WTC11 (cell line): ENCODE results near the gene FHOD1. TPM values are rescaled to one million over a fixed set of nuclear protein-coding genes. Genes with fewer than 3 reads are reported as not detected.
A peak's percentile ranks its signal among the peaks of the same experiment; 100 is the strongest.

Experiments used
- ATAC-seq: fragments of 200-7000 bp; cut with Tn5 transposase; 2 replicates; pipeline ENCODE4 v1.10.0; 2021; ENCODE audit warnings: mild to moderate bottlenecking, moderate library complexity
- CTCF ChIA-PET: fragments of 300-600 bp; sonication (Branson Sonifier 250); formaldehyde crosslinking; loops from one replicate; lab custom pipeline; 2021; ENCODE audit warnings: antibody characterized with exemption; lab: Charles Lee
- POLR2A ChIA-PET: fragments of 350-600 bp; sonication (Branson Sonifier 250); formaldehyde crosslinking; loops from one replicate; lab custom pipeline; 2021; ENCODE audit warnings: antibody characterized with exemption; lab: Charles Lee
- DNase-seq: peaks from one replicate; pipeline ENCODE4 v3.0.0; 2021; ENCODE audit warnings: low spot score
- H3K27ac Mint-ChIP-seq: 2 replicates; pipeline ENCODE4 v1.8.0; 2021; ENCODE audit warnings: mixed read lengths
- H3K27me3 Mint-ChIP-seq: 2 replicates; pipeline ENCODE4 v1.8.0; 2021; ENCODE audit warnings: low read depth, mild to moderate bottlenecking, moderate library complexity, mixed read lengths
- H3K36me3 Mint-ChIP-seq: 2 replicates; pipeline ENCODE4 v1.8.0; 2021; ENCODE audit warnings: mixed read lengths
- H3K4me1 Mint-ChIP-seq: 2 replicates; pipeline ENCODE4 v1.8.0; 2022; ENCODE audit warnings: mixed read lengths
- H3K4me3 Mint-ChIP-seq: 2 replicates; pipeline ENCODE4 v1.8.0; 2021; ENCODE audit warnings: mild to moderate bottlenecking, moderate library complexity, mixed read lengths
- H3K9me3 Mint-ChIP-seq: 2 replicates; pipeline ENCODE4 v1.8.0; 2021; ENCODE audit warnings: mixed read lengths
- EMX1 ChIP-seq: fragments of 250-450 bp; sonication (Bioruptor Pico); IDR thresholded peaks from 2 replicates; pipeline ENCODE4 v1.8.0; 2021; ENCODE audit warnings: mild to moderate bottlenecking
- FOXJ3 ChIP-seq: sonication (generic); formaldehyde crosslinking; IDR thresholded peaks from 2 replicates; pipeline ENCODE4 v1.9.0; 2021; ENCODE audit warnings: missing genetic modification reagents, mild to moderate bottlenecking, borderline replicate concordance
- MAX ChIP-seq: sonication (generic); formaldehyde crosslinking; IDR thresholded peaks from 2 replicates; pipeline ENCODE4 v1.8.0; 2022; ENCODE audit warnings: mild to moderate bottlenecking, missing genetic modification reagents
- NFE2L1 ChIP-seq: sonication (generic); formaldehyde crosslinking; IDR thresholded peaks from 2 replicates; pipeline ENCODE4 v1.8.1; 2023; ENCODE audit warnings: missing genetic modification reagents
- NR2C2 ChIP-seq: sonication (generic); formaldehyde crosslinking; IDR thresholded peaks from 2 replicates; pipeline ENCODE4 v1.8.0; 2022; ENCODE audit warnings: mild to moderate bottlenecking, missing genetic modification reagents
- ZMAT4 ChIP-seq: fragments of 250-450 bp; sonication (Bioruptor Pico); IDR thresholded peaks from 2 replicates; pipeline ENCODE4 v1.9.0; 2021; ENCODE audit warnings: mild to moderate bottlenecking
- ZNF121 ChIP-seq: sonication (generic); formaldehyde crosslinking; IDR thresholded peaks from 2 replicates; pipeline ENCODE4 v1.8.0; 2023; ENCODE audit warnings: missing genetic modification reagents
- ZNF219 ChIP-seq: sonication (generic); formaldehyde crosslinking; IDR thresholded peaks from 2 replicates; pipeline ENCODE4 v1.8.0; 2023; ENCODE audit warnings: missing genetic modification reagents, mild to moderate bottlenecking, borderline replicate concordance
- ZNF232 ChIP-seq: sonication (generic); formaldehyde crosslinking; IDR thresholded peaks from 2 replicates; pipeline ENCODE4 v1.8.0; 2022; ENCODE audit warnings: mild to moderate bottlenecking, missing genetic modification reagents
- ZNF532 ChIP-seq: fragments of 250-450 bp; sonication (Bioruptor Pico); IDR thresholded peaks from 2 replicates; pipeline ENCODE4 v1.9.0; 2021; ENCODE audit warnings: mild to moderate bottlenecking, borderline replicate concordance
- ZSCAN18 ChIP-seq: fragments of 250-450 bp; sonication (Bioruptor Pico); IDR thresholded peaks from 2 replicates; pipeline ENCODE4 v2.1.2; 2022; ENCODE audit warnings: mild to moderate bottlenecking, moderate library complexity
- total RNA-seq: library from RNA; stranded (reverse); gene quantifications from 3 replicates; pipeline ENCODE4 v1.2.3, GENCODE V29; 2021
- TF ChIP-seq, protein P1 (sequence below): sonication (generic); formaldehyde crosslinking; IDR thresholded peaks from 2 replicates; pipeline ENCODE4 v1.8.0; 2022; ENCODE audit warnings: mild to moderate bottlenecking, missing genetic modification reagents
- TF ChIP-seq, protein P2 (sequence below): sonication (generic); formaldehyde crosslinking; IDR thresholded peaks from 2 replicates; pipeline ENCODE4 v1.8.1; 2022; ENCODE audit warnings: missing genetic modification reagents, borderline replicate concordance
- TF ChIP-seq, protein P3 (sequence below): sonication (generic); formaldehyde crosslinking; IDR thresholded peaks from 2 replicates; pipeline ENCODE4 v1.8.1; 2023; ENCODE audit warnings: mild to moderate bottlenecking, missing genetic modification reagents, moderate library complexity
- TF ChIP-seq, protein P4 (sequence below): sonication (generic); formaldehyde crosslinking; conservative IDR thresholded peaks from 2 replicates; pipeline ENCODE4 v1.8.1; 2022; ENCODE audit warnings: mild to moderate bottlenecking, missing genetic modification reagents

FHOD1 gene
- total RNA-seq, 1 experiment from 2014 or later, result 81.3 TPM

- TF ChIP-seq ZNF532 (CRISPR knock-in tag), result no peak
- TF ChIP-seq ZMAT4 (CRISPR knock-in tag), result no peak
- TF ChIP-seq ZNF219 (CRISPR knock-in tag), result no peak
- TF ChIP-seq NFE2L1 (CRISPR knock-in tag), result no peak
- TF ChIP-seq, protein P1, sequence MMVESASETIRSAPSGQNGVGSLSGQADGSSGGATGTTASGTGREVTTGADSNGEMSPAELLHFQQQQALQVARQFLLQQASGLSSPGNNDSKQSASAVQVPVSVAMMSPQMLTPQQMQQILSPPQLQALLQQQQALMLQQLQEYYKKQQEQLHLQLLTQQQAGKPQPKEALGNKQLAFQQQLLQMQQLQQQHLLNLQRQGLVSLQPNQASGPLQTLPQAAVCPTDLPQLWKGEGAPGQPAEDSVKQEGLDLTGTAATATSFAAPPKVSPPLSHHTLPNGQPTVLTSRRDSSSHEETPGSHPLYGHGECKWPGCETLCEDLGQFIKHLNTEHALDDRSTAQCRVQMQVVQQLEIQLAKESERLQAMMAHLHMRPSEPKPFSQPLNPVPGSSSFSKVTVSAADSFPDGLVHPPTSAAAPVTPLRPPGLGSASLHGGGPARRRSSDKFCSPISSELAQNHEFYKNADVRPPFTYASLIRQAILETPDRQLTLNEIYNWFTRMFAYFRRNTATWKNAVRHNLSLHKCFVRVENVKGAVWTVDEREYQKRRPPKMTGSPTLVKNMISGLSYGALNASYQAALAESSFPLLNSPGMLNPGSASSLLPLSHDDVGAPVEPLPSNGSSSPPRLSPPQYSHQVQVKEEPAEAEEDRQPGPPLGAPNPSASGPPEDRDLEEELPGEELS (CRISPR knock-in tag), result no peak
- no peak for TF ChIP-seq EMX1 (CRISPR knock-in tag)
- TF ChIP-seq, protein P2, sequence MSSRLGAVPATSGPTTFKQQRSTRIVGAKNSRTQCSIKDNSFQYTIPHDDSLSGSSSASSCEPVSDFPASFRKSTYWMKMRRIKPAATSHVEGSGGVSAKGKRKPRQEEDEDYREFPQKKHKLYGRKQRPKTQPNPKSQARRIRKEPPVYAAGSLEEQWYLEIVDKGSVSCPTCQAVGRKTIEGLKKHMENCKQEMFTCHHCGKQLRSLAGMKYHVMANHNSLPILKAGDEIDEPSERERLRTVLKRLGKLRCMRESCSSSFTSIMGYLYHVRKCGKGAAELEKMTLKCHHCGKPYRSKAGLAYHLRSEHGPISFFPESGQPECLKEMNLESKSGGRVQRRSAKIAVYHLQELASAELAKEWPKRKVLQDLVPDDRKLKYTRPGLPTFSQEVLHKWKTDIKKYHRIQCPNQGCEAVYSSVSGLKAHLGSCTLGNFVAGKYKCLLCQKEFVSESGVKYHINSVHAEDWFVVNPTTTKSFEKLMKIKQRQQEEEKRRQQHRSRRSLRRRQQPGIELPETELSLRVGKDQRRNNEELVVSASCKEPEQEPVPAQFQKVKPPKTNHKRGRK (CRISPR knock-in tag), result no peak
Observed at GRCh38 chr16:67191411-67191994, 55.8 kb downstream of the FHOD1 start (continued).

DNA sequence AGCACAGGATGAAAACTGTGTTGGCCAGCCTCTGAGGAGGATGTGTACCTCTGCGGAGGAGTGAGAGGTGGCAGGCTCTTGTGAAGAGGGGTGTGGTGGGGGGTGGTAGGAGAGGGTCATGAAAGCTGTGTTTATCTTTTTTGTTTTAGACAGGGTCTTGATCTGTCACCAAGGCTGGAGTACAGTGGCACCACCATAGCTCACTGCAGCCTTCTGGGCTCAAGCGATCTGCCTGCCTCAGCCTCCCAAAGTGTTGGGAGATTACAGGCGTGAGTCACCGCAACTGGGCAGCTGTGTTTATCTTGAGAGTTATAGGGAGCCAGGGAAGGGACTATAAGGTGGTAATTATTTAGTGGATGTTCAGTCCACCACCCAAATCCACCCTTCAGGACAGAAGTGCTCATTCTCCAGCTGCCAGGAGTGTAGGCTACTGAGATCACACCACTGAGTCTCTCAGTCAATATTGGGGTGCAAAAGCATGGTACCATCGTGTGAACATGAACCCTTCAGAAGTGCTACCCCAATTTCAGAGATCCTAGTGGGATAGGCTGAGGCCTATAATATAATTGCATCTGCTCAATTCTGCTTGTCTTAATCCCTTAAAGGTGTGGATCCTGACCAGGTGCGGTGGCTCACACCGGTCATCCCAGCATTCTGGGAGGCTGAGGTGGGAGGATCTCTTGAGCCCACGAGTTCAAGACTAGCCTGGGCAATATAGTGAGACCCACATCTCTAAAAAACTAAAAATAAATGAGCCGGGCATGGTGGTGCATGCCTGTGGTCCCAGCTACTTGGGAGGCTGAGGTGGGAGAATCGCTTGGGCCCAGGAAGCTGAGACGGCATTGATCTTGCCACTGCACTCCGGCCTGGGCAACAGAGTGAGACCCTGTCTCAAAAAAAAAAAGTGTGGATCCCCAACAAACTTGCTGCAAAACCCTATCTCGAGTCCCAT lies 56.6 kb downstream of the FHOD1 start:
- TF ChIP-seq MAX (CRISPR knock-in tag), result no peak
- POLR2A ChIA-PET, result interaction anchor here (1.2 kb wide), 1 partner anchor 36 kb away, joined by 5 read pairs; the partner anchor contains the start of gene TMEM208
- H3K27ac Mint-ChIP-seq, result no peak overlapping the region
- DNase-seq (no peak), ATAC-seq (no peak)
- H3K9me3 Mint-ChIP-seq, result no peaks in the 10 kb centered on the region
- H3K27me3 Mint-ChIP-seq, result peaks cover 13% of the 10 kb centered on the region
- peaks cover 21% of the 10 kb centered on the region for H3K36me3 Mint-ChIP-seq
- no peak overlapping the region for H3K4me3 Mint-ChIP-seq
- H3K4me1 Mint-ChIP-seq, result peaks cover 32% of the 10 kb centered on the region
- CTCF ChIA-PET, result interaction anchor here (0.7 to 1.9 kb wide), 10 partner anchors 9 to 241 kb away, joined by 3 to 8 read pairs (median 4); partner anchors contain the start of genes CES3 and NOL3

DNA sequence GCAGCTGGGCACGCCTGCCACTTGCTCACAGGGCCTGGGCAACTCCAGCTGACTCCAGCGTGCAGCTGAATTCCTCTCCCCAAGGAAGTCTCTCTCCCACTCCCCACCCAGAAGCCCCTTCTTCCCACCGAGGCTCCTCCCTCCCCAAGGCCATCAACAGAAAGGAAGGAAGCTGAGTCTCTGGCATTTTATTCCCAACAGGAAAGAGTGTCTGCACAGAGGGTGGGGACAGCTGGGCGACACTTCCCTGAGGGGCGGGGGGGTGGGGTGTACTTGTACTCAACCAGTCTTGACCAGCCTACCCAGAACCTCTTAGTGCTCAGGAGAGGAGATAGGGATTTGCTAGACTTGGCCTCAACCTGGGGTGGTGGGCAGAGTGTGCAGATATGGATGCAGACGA lies 57.2 kb downstream of the FHOD1 start, which contains the start of gene EXOC3L1:
Gene EXOC3L1, minus strand, starts transcription at position 96 of the 400 bp plus-strand sequence. CDS start 460 bp downstream, outside the sequence.
- CTCF ChIA-PET, result interaction anchor here (0.7 to 1.9 kb wide), 11 partner anchors 9 to 242 kb away, joined by 3 to 9 read pairs (median 4); partner anchors contain the start of genes CES3, ELMO3 and NOL3
- no peaks in the 10 kb centered on the region for H3K9me3 Mint-ChIP-seq
- TF ChIP-seq ZNF121 (CRISPR knock-in tag) (no peak), FOXJ3 (CRISPR knock-in tag) (no peak), NR2C2 (no peak), ZNF232 (CRISPR knock-in tag) (no peak), ZSCAN18 (CRISPR knock-in tag) (no peak)
- TF ChIP-seq, protein P3, sequence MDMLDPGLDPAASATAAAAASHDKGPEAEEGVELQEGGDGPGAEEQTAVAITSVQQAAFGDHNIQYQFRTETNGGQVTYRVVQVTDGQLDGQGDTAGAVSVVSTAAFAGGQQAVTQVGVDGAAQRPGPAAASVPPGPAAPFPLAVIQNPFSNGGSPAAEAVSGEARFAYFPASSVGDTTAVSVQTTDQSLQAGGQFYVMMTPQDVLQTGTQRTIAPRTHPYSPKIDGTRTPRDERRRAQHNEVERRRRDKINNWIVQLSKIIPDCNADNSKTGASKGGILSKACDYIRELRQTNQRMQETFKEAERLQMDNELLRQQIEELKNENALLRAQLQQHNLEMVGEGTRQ, result no peak
- TF ChIP-seq, protein P4, sequence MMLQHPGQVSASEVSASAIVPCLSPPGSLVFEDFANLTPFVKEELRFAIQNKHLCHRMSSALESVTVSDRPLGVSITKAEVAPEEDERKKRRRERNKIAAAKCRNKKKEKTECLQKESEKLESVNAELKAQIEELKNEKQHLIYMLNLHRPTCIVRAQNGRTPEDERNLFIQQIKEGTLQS (CRISPR knock-in tag), result no peak
- TF ChIP-seq, all 79 proteins: peak for 0
- ATAC-seq (no peak; the same call in 1 of the 2 replicates), DNase-seq (peak; percentile 29)
- Mint-ChIP-seq H3K27ac (no peak within 1 kb of the TSS), H3K36me3 (peaks cover 14% of the 10 kb centered on the region; the same call in 1 of the 2 replicates), H3K27me3 (peaks cover 20% of the 10 kb centered on the region), H3K4me3 (peak within 1 kb of the TSS; percentile 41), H3K4me1 (peaks cover 39% of the 10 kb centered on the region)
- POLR2A ChIA-PET, result interaction anchor here (1.2 kb wide), 1 partner anchor 37 kb away, joined by 5 read pairs; the partner anchor contains the start of gene TMEM208
